OCI-LY3 (cell line): Measurements from ENCODE around the gene SHANK3.

ENCODE experiments used
- CTCF ChIP-seq: fragments of 200-600, 300-600 bp; sonication (generic); IDR thresholded peaks from 2 replicates; pipeline ENCODE4 v1.5.1; 2014; ENCODE audit warnings: antibody characterized with exemption, low read length, low read depth
- EZH2phosphoT487 ChIP-seq: fragments of 200-600 bp; shearing (Covaris generic); IDR thresholded peaks from 2 replicates; pipeline ENCODE4 v1.6.1; 2018; ENCODE audit warnings: antibody characterized with exemption, mixed run types, low read depth

GRCh38 chr22:50691521-50691920 lies 18.9 kb downstream of the SHANK3 start:
- TF ChIP-seq CTCF (peak; percentile 67), EZH2phosphoT487 (no peak)
